Osteocyte (in vitro differentiated cells): Measurements from ENCODE around the gene LAMA3. TPM values are rescaled to one million over a fixed set of nuclear protein-coding genes. Genes with fewer than 3 reads are reported as not detected.

Experiments used
- DNase-seq: peaks from one replicate; pipeline ENCODE4 v3.0.0; 2021; ENCODE audit warnings: mixed read lengths; ENCODE audit not compliant: unreplicated experiment; ENCODE audit errors: extremely low spot score
- H3K27ac Mint-ChIP-seq: one replicate; pipeline ENCODE4 v1.8.0; 2021; ENCODE audit warnings: mild to moderate bottlenecking, mixed read lengths; ENCODE audit not compliant: unreplicated experiment
- H3K27me3 Mint-ChIP-seq: one replicate; pipeline ENCODE4 v1.8.0; 2021; ENCODE audit warnings: mixed read lengths; ENCODE audit not compliant: unreplicated experiment
- H3K36me3 Mint-ChIP-seq: one replicate; pipeline ENCODE4 v1.8.0; 2021; ENCODE audit warnings: mixed read lengths; ENCODE audit not compliant: unreplicated experiment
- H3K4me1 Mint-ChIP-seq: one replicate; pipeline ENCODE4 v1.8.0; 2021; ENCODE audit warnings: mixed read lengths; ENCODE audit not compliant: unreplicated experiment
- H3K4me3 Mint-ChIP-seq: one replicate; pipeline ENCODE4 v1.8.0; 2021; ENCODE audit warnings: mild to moderate bottlenecking, moderate library complexity, mixed read lengths; ENCODE audit not compliant: unreplicated experiment
- H3K9me3 Mint-ChIP-seq: one replicate; pipeline ENCODE4 v1.8.0; 2021; ENCODE audit warnings: mixed read lengths; ENCODE audit not compliant: unreplicated experiment
- CTCF ChIP-seq: fragments of 200-600 bp; sonication (generic); IDR thresholded peaks from 2 replicates; pipeline ENCODE4 v1.5.0; 2021; ENCODE audit warnings: antibody characterized with exemption, mild to moderate bottlenecking, moderate library complexity
- total RNA-seq: library from RNA; stranded (reverse); gene quantifications from 2 replicates; pipeline ENCODE4 v1.2.1, GENCODE V29; 2021

Gene LAMA3
- total RNA-seq, 1 donor from 2014 or later = not detected

GRCh38 chr18:23852236-23853045 lies 163.2 kb downstream of the LAMA3 start:
- Mint-ChIP-seq H3K4me3 (no peak overlapping the region), H3K4me1 (peaks cover 9% of the 10 kb centered on the region), H3K9me3 (no peaks in the 10 kb centered on the region), H3K36me3 (no peaks in the 10 kb centered on the region), H3K27ac (no peak overlapping the region), H3K27me3 (peaks cover 7% of the 10 kb centered on the region)
- no peak for DNase-seq
- no peak for TF ChIP-seq CTCF

- no peak for DNase-seq
- Mint-ChIP-seq H3K27me3 (peaks cover 7% of the 10 kb centered on the region), H3K9me3 (no peaks in the 10 kb centered on the region), H3K4me1 (peaks cover 14% of the 10 kb centered on the region), H3K27ac (no peak overlapping the region), H3K4me3 (no peak overlapping the region), H3K36me3 (no peaks in the 10 kb centered on the region)
- no peak for TF ChIP-seq CTCF
These were observed 164.4 kb downstream of the LAMA3 start for GRCh38 chr18:23853448-23854195.

GRCh38 chr18:23855721-23856120 lies 166.5 kb downstream of the LAMA3 start:
- Mint-ChIP-seq H3K4me1 (peaks cover 14% of the 10 kb centered on the region), H3K27me3 (peaks cover 4% of the 10 kb centered on the region), H3K36me3 (no peaks in the 10 kb centered on the region), H3K4me3 (no peak overlapping the region), H3K27ac (no peak overlapping the region), H3K9me3 (no peaks in the 10 kb centered on the region)
- DNase-seq = peak; percentile 5
- TF ChIP-seq CTCF = no peak

- H3K36me3 Mint-ChIP-seq = no peaks in the 10 kb centered on the region
- no peaks in the 10 kb centered on the region for H3K9me3 Mint-ChIP-seq
- no peak overlapping the region for H3K27ac Mint-ChIP-seq
- DNase-seq = no peak
- no peak for TF ChIP-seq CTCF
- peaks cover 20% of the 10 kb centered on the region for H3K4me1 Mint-ChIP-seq
- H3K4me3 Mint-ChIP-seq = no peak overlapping the region
- peaks cover under 1% of the 10 kb centered on the region for H3K27me3 Mint-ChIP-seq
These were observed 167.4 kb downstream of the LAMA3 start for GRCh38 chr18:23856466-23857163.

- Mint-ChIP-seq H3K27ac (no peak overlapping the region), H3K9me3 (no peaks in the 10 kb centered on the region), H3K4me1 (peaks cover 26% of the 10 kb centered on the region), H3K36me3 (no peaks in the 10 kb centered on the region), H3K27me3 (no peaks in the 10 kb centered on the region), H3K4me3 (no peak overlapping the region)
- no peak for TF ChIP-seq CTCF
- DNase-seq = no peak
These were observed 167.9 kb downstream of the LAMA3 start for GRCh38 chr18:23857164-23857552.
